Right ventricle myocardium inferior (tissue), 1 donor: ENCODE data around the gene DGAT2. TPM values are rescaled to one million over a fixed set of nuclear protein-coding genes. Genes with fewer than 3 reads are reported as not detected.

Experiments used
- ATAC-seq: fragments of 200-7000 bp; cut with Tn5 transposase; one replicate; pipeline ENCODE4 v1.9.1; 2020; ENCODE audit warnings: mild to moderate bottlenecking, moderate library complexity
- DNase-seq: peaks from one replicate; pipeline ENCODE4 v3.0.0; 2021; ENCODE audit errors: missing footprints
- intact Hi-C: fragments of 100-400 bp; cut with DNase I; formaldehyde crosslinking; loops from one replicate; pipeline ENCODE4 v1.11.0; 2022
- total RNA-seq: library from RNA; stranded (reverse); fragmentation: NEBNext Ultra II Directional; extraction: Animal tissue kit (Norgen Biotek cat#: 25700); gene quantifications from one replicate; pipeline ENCODE4 v1.2.1, GENCODE V29; 2021
- donor health status: DM: no; HTN: yes; CAD: no; lungs with severe emphysema.

DGAT2 gene
- total RNA-seq, 1 donor from 2014 or later: 25.5 TPM

GRCh38 chr11:75792127-75792731, 23.7 kb downstream of the DGAT2 start:
- DNase-seq (no peak), ATAC-seq (no peak)
- intact Hi-C loops: no loop called here

DNA sequence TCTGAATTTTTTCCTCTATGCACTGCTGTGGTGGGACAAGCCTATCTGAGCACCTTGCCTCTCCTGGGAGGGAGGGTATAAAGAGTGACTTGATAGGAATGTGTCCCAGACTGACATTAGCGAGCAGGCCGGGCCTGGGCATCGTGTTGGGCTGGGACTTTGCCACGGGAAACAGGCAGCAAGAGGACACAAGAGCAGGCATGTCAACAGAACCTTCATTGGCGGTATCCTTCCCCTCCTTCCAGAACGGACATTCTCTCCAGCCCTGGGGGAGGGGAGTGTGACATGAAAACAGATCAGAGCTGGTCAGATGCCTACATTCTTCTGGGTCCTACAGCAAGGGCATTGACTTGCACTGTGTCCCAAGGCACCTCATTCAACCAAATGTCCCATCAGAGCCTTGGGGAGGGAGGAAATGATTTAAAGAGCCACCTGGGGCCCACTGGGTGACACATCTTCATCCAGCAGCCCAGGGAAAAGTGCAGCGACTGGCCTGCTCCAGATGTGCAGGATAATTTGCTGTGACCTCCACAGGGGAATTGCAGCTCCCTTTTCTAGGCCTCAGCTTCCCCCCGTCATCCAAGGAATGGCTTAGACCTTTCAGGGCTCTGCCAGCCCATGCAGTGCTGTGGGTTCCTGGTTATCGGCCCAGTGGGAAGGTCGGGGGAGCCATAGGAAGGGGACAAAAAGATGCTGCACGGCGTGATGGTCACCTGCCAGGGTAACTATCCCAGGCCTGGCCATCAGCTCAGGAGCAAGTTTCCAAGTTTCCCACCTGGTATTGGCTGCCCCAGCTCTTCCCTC, 24.6 kb downstream of the DGAT2 start:
- DNase-seq (no peak), ATAC-seq (peak; percentile 84)
- intact Hi-C loops: loop anchor here (1.0 kb wide), 1 partner anchor 47 kb away; no protein-coding TSS in a partner anchor

DNA sequence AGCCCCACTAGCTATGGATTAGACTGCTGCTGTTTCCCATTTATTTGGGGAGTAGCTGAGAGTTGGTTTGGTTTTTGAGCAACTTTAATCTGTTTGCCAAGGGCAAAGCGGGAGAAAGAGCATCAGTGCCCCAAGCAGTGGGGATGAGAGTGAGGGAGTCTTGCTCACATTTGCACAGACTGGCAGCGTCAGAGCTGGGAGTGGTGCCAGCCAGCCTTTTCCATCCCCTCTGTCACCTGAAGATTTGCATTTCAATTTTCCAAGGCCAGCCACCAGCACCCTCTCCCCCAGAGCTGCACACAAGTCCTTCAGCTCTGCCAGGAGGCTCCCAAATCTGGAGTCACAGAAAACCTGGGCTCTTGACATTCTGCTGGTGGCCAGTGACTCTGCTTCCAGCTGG, 25.4 kb downstream of the DGAT2 start:
- intact Hi-C loops: loop anchor here (1.0 kb wide), 1 partner anchor 48 kb away; no protein-coding TSS in a partner anchor
- peak; percentile 17 for ATAC-seq
- DNase-seq: no peak

- intact Hi-C loops: no loop called here
- DNase-seq: no peak
- no peak for ATAC-seq
Measured at GRCh38 chr11:75795276-75796090, 26.9 kb downstream of the DGAT2 start.

- intact Hi-C loops: no loop called here
- no peak for DNase-seq
- no peak for ATAC-seq
Measured at GRCh38 chr11:75796091-75796435, 27.5 kb downstream of the DGAT2 start.

DNA sequence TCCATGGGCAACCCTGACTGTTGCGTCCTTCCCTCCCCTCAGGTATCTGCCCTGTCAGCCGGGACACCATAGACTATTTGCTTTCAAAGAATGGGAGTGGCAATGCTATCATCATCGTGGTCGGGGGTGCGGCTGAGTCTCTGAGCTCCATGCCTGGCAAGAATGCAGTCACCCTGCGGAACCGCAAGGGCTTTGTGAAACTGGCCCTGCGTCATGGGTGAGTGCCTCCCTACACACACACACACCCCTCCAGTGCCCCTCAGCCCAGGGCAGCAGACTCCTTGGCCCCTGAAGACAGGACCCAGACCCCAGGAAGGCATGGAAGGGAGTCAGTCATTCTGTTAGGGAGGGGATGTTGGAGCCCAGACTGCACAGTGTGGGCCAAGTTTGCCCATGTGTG, 28.5 kb downstream of the DGAT2 start:
- intact Hi-C loops: no loop called here
- DNase-seq: no peak
- ATAC-seq: no peak

GRCh38 chr11:75797792-75798191, 29.2 kb downstream of the DGAT2 start:
- no peak for ATAC-seq
- no peak for DNase-seq
- intact Hi-C loops: no loop called here

- ATAC-seq (no peak), DNase-seq (no peak)
- intact Hi-C loops: no loop called here
Measured at GRCh38 chr11:75800136-75800675, 31.6 kb downstream of the DGAT2 start.

DNA sequence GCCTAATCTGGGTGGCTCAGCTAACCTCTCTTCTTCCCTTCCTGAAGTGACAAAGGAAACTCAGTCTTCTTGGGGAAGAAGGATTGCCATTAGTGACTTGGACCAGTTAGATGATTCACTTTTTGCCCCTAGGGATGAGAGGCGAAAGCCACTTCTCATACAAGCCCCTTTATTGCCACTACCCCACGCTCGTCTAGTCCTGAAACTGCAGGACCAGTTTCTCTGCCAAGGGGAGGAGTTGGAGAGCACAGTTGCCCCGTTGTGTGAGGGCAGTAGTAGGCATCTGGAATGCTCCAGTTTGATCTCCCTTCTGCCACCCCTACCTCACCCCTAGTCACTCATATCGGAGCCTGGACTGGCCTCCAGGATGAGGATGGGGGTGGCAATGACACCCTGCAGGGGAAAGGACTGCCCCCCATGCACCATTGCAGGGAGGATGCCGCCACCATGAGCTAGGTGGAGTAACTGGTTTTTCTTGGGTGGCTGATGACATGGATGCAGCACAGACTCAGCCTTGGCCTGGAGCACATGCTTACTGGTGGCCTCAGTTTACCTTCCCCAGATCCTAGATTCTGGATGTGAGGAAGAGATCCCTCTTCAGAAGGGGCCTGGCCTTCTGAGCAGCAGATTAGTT, 32.3 kb downstream of the DGAT2 start:
- no peak for ATAC-seq
- intact Hi-C loops: no loop called here

GRCh38 chr11:75801362-75802020, 32.9 kb downstream of the DGAT2 start:
- intact Hi-C loops: loop anchor here (2.0 kb wide), 1 partner anchor 351 kb away; no protein-coding TSS in a partner anchor

More for the DNA sequence above, 32.3 kb downstream of the DGAT2 start:
- DNase-seq: no peak

GRCh38 chr11:75802021-75802912, 33.7 kb downstream of the DGAT2 start:
- ATAC-seq: peak; percentile 21
- intact Hi-C loops: loop anchor here (2.0 kb wide), 1 partner anchor 351 kb away; no protein-coding TSS in a partner anchor
- no peak for DNase-seq

More at GRCh38 chr11:75801362-75802020, 32.9 kb downstream of the DGAT2 start:
- ATAC-seq: peak; percentile 34
- no peak for DNase-seq

GRCh38 chr11:75802913-75803820, 34.6 kb downstream of the DGAT2 start:
- intact Hi-C loops: loop anchor here (1.0 to 2.0 kb wide), 2 partner anchors 65 to 350 kb away; no protein-coding TSS in a partner anchor
- ATAC-seq (peak; percentile 83), DNase-seq (no peak)

GRCh38 chr11:75809111-75809510, 40.5 kb downstream of the DGAT2 start:
- no peak for DNase-seq
- ATAC-seq: no peak
- intact Hi-C loops: no loop called here

- DNase-seq (no peak), ATAC-seq (no peak)
- intact Hi-C loops: no loop called here
Measured at GRCh38 chr11:75809991-75810390, 41.4 kb downstream of the DGAT2 start.

GRCh38 chr11:75810637-75811390, 42.2 kb downstream of the DGAT2 start:
- intact Hi-C loops: no loop called here
- DNase-seq (no peak), ATAC-seq (no peak)
